Stimulated activated CD8-positive, alpha-beta memory T cell treated with anti-CD3 and anti-CD28 coated beads, Interleukin-2, amount 100 ng/mL, for 1 hour (primary cell): ENCODE measurements around the gene CDH16.

Source experiments
- DNase-seq, 2 donors: peaks; one replicate each; pipeline ENCODE4 v3.0.0-alpha.2; 2020; ENCODE audit warnings: low read depth in 2 of 2

Gene CDH16

GRCh38 chr16:66927918-66928649 is 9.4 kb upstream of the CDH16 start:
- no peak for DNase-seq

- no peak for DNase-seq
These were observed 8.3 kb upstream of the CDH16 start for GRCh38 chr16:66926961-66927436.

GRCh38 chr16:66926171-66926947 is 7.7 kb upstream of the CDH16 start:
- no peak for DNase-seq

- DNase-seq, result no peak
These were observed 6.7 kb upstream of the CDH16 start, which contains the start of gene RRAD for GRCh38 chr16:66925322-66925840. Gene RRAD, minus strand, starts transcription at chr16:66925535. Its CDS starts 356 bp downstream, at chr16:66925179.

- DNase-seq, result no peak
These were observed 6.0 kb upstream of the CDH16 start for GRCh38 chr16:66924527-66925321.

- DNase-seq, result no peak
These were observed 5.2 kb upstream of the CDH16 start for GRCh38 chr16:66923866-66924265.

GRCh38 chr16:66923247-66923731 is 4.6 kb upstream of the CDH16 start:
- no peak for DNase-seq

GRCh38 chr16:66921729-66922450 is 3.2 kb upstream of the CDH16 start:
- no peak for DNase-seq

- DNase-seq, result no peak
These were observed 2.4 kb upstream of the CDH16 start for GRCh38 chr16:66920924-66921680.

GRCh38 chr16:66920299-66920590 is 1.6 kb upstream of the CDH16 start:
- no peak for DNase-seq

- no peak for DNase-seq
These were observed 1.0 kb upstream of the CDH16 start for GRCh38 chr16:66919569-66920298.

- no peak for DNase-seq
These were observed 330 bp downstream of the CDH16 start for GRCh38 chr16:66918355-66918754.

GRCh38 chr16:66917741-66918140 is 944 bp downstream of the CDH16 start:
- no peak for DNase-seq

- no peak for DNase-seq
These were observed 2.2 kb downstream of the CDH16 start for GRCh38 chr16:66916518-66916917.

- DNase-seq, result no peak
These were observed 3.6 kb downstream of the CDH16 start for GRCh38 chr16:66915041-66915440.

GRCh38 chr16:66914541-66914940 is 4.1 kb downstream of the CDH16 start:
- DNase-seq, result no peak

- DNase-seq, result no peak
These were observed 5.0 kb downstream of the CDH16 start for GRCh38 chr16:66913711-66914110.

GRCh38 chr16:66913081-66913480 is 5.6 kb downstream of the CDH16 start:
- DNase-seq, result no peak

GRCh38 chr16:66911801-66912200 is 6.9 kb downstream of the CDH16 start:
- no peak for DNase-seq

- no peak for DNase-seq
These were observed 7.6 kb downstream of the CDH16 start for GRCh38 chr16:66911112-66911511.
